Lung (tissue), 12 donors: ENCODE results near the gene MCF2. TPM values are rescaled to one million over a fixed set of nuclear protein-coding genes. Genes with fewer than 3 reads are reported as not detected.
"Not testable (repeated sequence)": the region's sequence is repeated elsewhere in the genome, so short reads cannot be mapped to it uniquely, and the experiment has no call there.

Experiments
- ATAC-seq: fragments of 200-7000 bp; cut with Tn5 transposase; one replicate; pipeline ENCODE4 v1.9.1; 2020; ENCODE audit warnings: moderate number of reproducible peaks; ENCODE audit not compliant: insufficient read depth, low FRiP score
- DNase-seq, 3 donors: peaks; one replicate each; pipeline ENCODE4 v3.0.0-alpha.2; 2013 to 2017
- H3K27ac ChIP-seq, 2 donors: one replicate each; pipeline ENCODE4 v1.5.1; 2013; ENCODE audit warnings: mild to moderate bottlenecking in 2 of 2, moderate library complexity in 2 of 2, control low read depth in 1 of 2, inconsistent platforms in 1 of 2, low read depth in 1 of 2, low read length in 1 of 2
- H3K27me3 ChIP-seq, 3 donors: one replicate each; pipeline ENCODE4 v1.5.1; 2013; ENCODE audit warnings: low read length in 2 of 3; ENCODE audit not compliant: control insufficient read depth in 3 of 3, insufficient read depth in 3 of 3
- H3K36me3 ChIP-seq, 4 donors: one replicate each; pipeline ENCODE4 v1.5.1; 2013; ENCODE audit warnings: low read length in 4 of 4, mild to moderate bottlenecking in 1 of 4, moderate library complexity in 1 of 4; ENCODE audit not compliant: control insufficient read depth in 4 of 4, insufficient read depth in 4 of 4
- H3K4me1 ChIP-seq, 5 donors: one replicate each; pipeline ENCODE4 v1.5.1; 2013; ENCODE audit warnings: low read length in 5 of 5, mild to moderate bottlenecking in 2 of 5, moderate library complexity in 1 of 5; ENCODE audit not compliant: control insufficient read depth in 5 of 5, insufficient read depth in 5 of 5
- H3K4me3 ChIP-seq: one replicate; pipeline ENCODE4 v1.5.1; 2013; ENCODE audit warnings: mild to moderate bottlenecking, control low read depth, moderate library complexity
- H3K9ac ChIP-seq, 2 donors: one replicate each; pipeline ENCODE4 v1.5.1; 2013; ENCODE audit warnings: low read length in 2 of 2, control low read depth in 1 of 2; ENCODE audit not compliant: insufficient read depth in 1 of 2
- H3K9me3 ChIP-seq, 4 donors: one replicate each; pipeline ENCODE4 v1.5.1; 2013; ENCODE audit warnings: low read length in 3 of 4, mild to moderate bottlenecking in 1 of 4, moderate library complexity in 1 of 4; ENCODE audit not compliant: control insufficient read depth in 4 of 4, insufficient read depth in 3 of 4
- CTCF ChIP-seq: IDR thresholded peaks from 2 replicates; pipeline ENCODE4 v1.5.1; 2012; ENCODE audit warnings: mild to moderate bottlenecking; ENCODE audit errors: control extremely low read depth, extremely low read depth
- WGBS, 2 donors: extraction: QIAGEN DNeasy Blood & Tissue Kit; methylation state at CpG; one replicate each; pipeline ENCODE4 v1.1.7; 2013; 5-methylcytosine and 5-hydroxymethylcytosine counted together
- polyA plus RNA-seq, 2 donors: library from polyadenylated mRNA; stranded (reverse); fragments of 200-250 nt; gene quantifications; one replicate each; pipeline ENCODE4 v1.2.1, GENCODE V29; 2013
- total RNA-seq, 2 donors: library from RNA; depleted of rRNA in 1 of 2; stranded (reverse); fragments of >200 nt in 1 of 2; gene quantifications; one replicate each; pipeline ENCODE4 v1.2.1, GENCODE V29; 2014 to 2021
- donor health status: control.
- donor health status: control.
- donor health status: Bipolar disorder and iron deficiency.
- donor health status: healthy.
- donor health status: DM: yes; HTN: yes; CAD: no.

MCF2 gene
- total and polyA plus RNA-seq, 4 donors: 0.10 to 0.37 (median 0.14) TPM

GRCh38 chrX:139691843-139692505 is 16.0 kb downstream of the MCF2 start:
- peaks cover 7 to 26% (median 18%) of the 10 kb centered on the region in 3 donors for H3K27me3 ChIP-seq
- peak in 1 of 3 donors; percentile 1 for DNase-seq
- H3K9ac ChIP-seq: no peak overlapping the region
- H3K36me3 ChIP-seq: no peaks in the 10 kb centered on the region
- no peak overlapping the region for H3K4me3 ChIP-seq
- WGBS, 2 donors: 2 to 24% methylated on average over 15 to 52 of the region's 52 CpGs
- H3K9me3 ChIP-seq: peaks cover 0 to 2% (median 0%) of the 10 kb centered on the region in 4 donors
- peaks cover 0 to 7% (median 0%) of the 10 kb centered on the region in 5 donors for H3K4me1 ChIP-seq
- no peak for ATAC-seq
- H3K27ac ChIP-seq: no peak overlapping the region
- no peak for TF ChIP-seq CTCF

GRCh38 chrX:139691493-139691842 is 16.5 kb downstream of the MCF2 start:
- H3K36me3 ChIP-seq: no peaks in the 10 kb centered on the region
- H3K27me3 ChIP-seq: peaks cover 7 to 26% (median 18%) of the 10 kb centered on the region in 3 donors
- H3K4me1 ChIP-seq: peaks cover 0 to 7% (median 0%) of the 10 kb centered on the region in 5 donors
- ATAC-seq (no peak), DNase-seq (peak in 1 of 3 donors; percentile 14)
- no peak overlapping the region for H3K4me3 ChIP-seq
- peaks cover 0 to 5% (median 0%) of the 10 kb centered on the region in 4 donors for H3K9me3 ChIP-seq
- no peak overlapping the region for H3K27ac ChIP-seq
- WGBS, 2 donors: 0 to 25% methylated on average over 7 to 23 of the region's 23 CpGs
- no peak for TF ChIP-seq CTCF
- H3K9ac ChIP-seq: no peak overlapping the region

- WGBS, 2 donors: 83 to 88% methylated on average over 7 of the region's 7 CpGs
- DNase-seq, H3K36me3 ChIP-seq, H3K27ac ChIP-seq, H3K4me3 ChIP-seq, H3K9me3 ChIP-seq, H3K9ac ChIP-seq, H3K4me1 ChIP-seq, ATAC-seq: not testable (repeated sequence)
- peaks cover 2 to 11% (median 5%) of the 10 kb centered on the region in 3 donors for H3K27me3 ChIP-seq
These were observed 22.8 kb downstream of the MCF2 start for GRCh38 chrX:139685175-139685574.

- no peak overlapping the region for H3K9ac ChIP-seq
- no peak overlapping the region for H3K27ac ChIP-seq
- 57 to 79% methylated on average over 3 of the region's 3 CpGs for WGBS, 2 donors
- H3K36me3 ChIP-seq: no peaks in the 10 kb centered on the region
- DNase-seq: no peak
- no peak for ATAC-seq
- no peaks in the 10 kb centered on the region for H3K4me1 ChIP-seq
- H3K4me3 ChIP-seq: no peak overlapping the region
- peaks cover 0 to 2% (median 0%) of the 10 kb centered on the region in 4 donors for H3K9me3 ChIP-seq
- H3K27me3 ChIP-seq: peaks cover under 1 to 2% (median 2%) of the 10 kb centered on the region in 3 donors
- TF ChIP-seq CTCF: no peak
These were observed 27.6 kb downstream of the MCF2 start for GRCh38 chrX:139680356-139680755.
